GM23338 (cell line): Measurements from ENCODE around the gene LCOR.

Source experiments
- CREB1 ChIP-seq: fragments of 250-450 bp; sonication (Bioruptor Pico); IDR thresholded peaks from 2 replicates; pipeline ENCODE4 v1.5.0; 2020; ENCODE audit warnings: low read depth, mild to moderate bottlenecking, moderate library complexity
- CTCF ChIP-seq, 2 experiments: fragments of 200-600 bp in 1 of 2; sonication (generic) in 1 of 2; conservative IDR thresholded peaks; 2 replicates each; pipeline versions ENCODE4 v1.5.1 to v1.6.1; 2016 to 2017; ENCODE audit warnings: antibody characterized with exemption in 2 of 2, low read depth in 2 of 2, mild to moderate bottlenecking in 2 of 2, moderate library complexity in 1 of 2
- ETS1 ChIP-seq: IDR thresholded peaks from 2 replicates; pipeline ENCODE4 v1.6.1; 2016; ENCODE audit warnings: antibody characterized with exemption
- EZH2 ChIP-seq: fragments of 200-600 bp; sonication (generic); IDR thresholded peaks from one replicate; pipeline ENCODE4 v1.8.0; 2017; ENCODE audit warnings: antibody characterized with exemption, mild to moderate bottlenecking, low read depth; ENCODE audit not compliant: unreplicated experiment
- EZH2phosphoT487 ChIP-seq: fragments of 200-600 bp; sonication (generic); IDR thresholded peaks from one replicate; pipeline ENCODE4 v1.8.1; 2018; ENCODE audit warnings: antibody characterized with exemption; ENCODE audit not compliant: unreplicated experiment
- JUNB ChIP-seq: IDR thresholded peaks from one replicate; pipeline ENCODE4 v1.6.1; 2016; ENCODE audit warnings: antibody characterized with exemption; ENCODE audit not compliant: unreplicated experiment
- NANOG ChIP-seq: IDR thresholded peaks from 2 replicates; pipeline ENCODE4 v1.6.1; 2016; ENCODE audit warnings: antibody characterized with exemption, borderline replicate concordance
- POLR2AphosphoS5 ChIP-seq: IDR thresholded peaks from 2 replicates; pipeline ENCODE4 v1.6.1; 2016; ENCODE audit warnings: antibody characterized with exemption, low read depth
- REST ChIP-seq: IDR thresholded peaks from one replicate; pipeline ENCODE4 v1.6.1; 2018; ENCODE audit warnings: antibody characterized with exemption; ENCODE audit not compliant: unreplicated experiment
- STAT1 ChIP-seq: IDR thresholded peaks from one replicate; pipeline ENCODE4 v1.6.1; 2016; ENCODE audit warnings: antibody characterized with exemption; ENCODE audit not compliant: unreplicated experiment
- ZNF114 ChIP-seq: fragments of 250-450 bp; sonication (Bioruptor Pico); IDR thresholded peaks from 2 replicates; pipeline ENCODE4 v1.5.0; 2020; ENCODE audit warnings: mild to moderate bottlenecking, moderate library complexity
- ZNF331 ChIP-seq: fragments of 250-450 bp; sonication (Bioruptor Pico); IDR thresholded peaks from 2 replicates; pipeline ENCODE4 v1.5.0; 2020; ENCODE audit warnings: low read depth, mild to moderate bottlenecking, moderate library complexity

DNA sequence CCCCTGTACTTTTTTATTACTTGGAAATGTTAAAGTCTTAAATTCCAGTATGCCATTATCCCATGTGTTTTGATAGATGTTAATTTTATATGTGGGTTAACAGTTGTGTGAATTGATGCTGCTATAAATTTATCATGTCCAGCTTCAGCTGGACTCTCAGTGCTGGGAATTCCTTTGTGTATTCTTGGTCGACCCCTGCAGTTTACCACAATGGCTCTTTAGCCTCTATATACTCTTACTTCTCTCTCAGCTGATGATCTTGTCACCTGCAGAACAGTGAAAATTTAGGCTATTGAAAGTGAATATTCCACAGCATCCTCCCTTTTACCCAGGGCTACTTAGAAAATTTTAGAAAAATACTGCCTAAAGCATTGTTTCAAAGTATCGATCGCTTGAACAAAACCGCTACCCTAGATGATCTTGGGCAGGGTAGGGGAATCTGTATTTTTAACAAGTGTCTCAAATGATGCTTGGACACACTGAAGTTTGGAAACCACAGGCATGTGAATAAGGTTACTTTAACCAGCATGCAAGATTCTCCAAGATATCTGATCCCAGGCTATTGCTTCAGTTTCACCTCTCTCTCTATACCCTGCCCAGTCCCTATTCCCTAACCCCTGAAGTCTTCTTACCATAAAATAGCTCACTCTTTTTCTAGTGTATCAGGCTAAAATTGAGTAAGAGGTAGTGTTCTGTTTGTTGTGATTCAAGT lies 25.4 kb downstream of the LCOR start:
- TF ChIP-seq REST (no peak), EZH2phosphoT487 (no peak), EZH2 (no peak), CTCF (conservative IDR thresholded peaks at IDR 0.05; ENCODE audit: low read depth in 2 of 2) (no peak), CREB1 (CRISPR knock-in tag) (no peak), POLR2AphosphoS5 (no peak), ETS1 (no peak), JUNB (no peak), ZNF114 (CRISPR knock-in tag) (no peak), ZNF331 (CRISPR knock-in tag) (no peak), STAT1 (no peak), NANOG (no peak)
